ENCODE results near the gene NASP. TPM values are rescaled to one million over a fixed set of nuclear protein-coding genes. Genes with fewer than 3 reads are reported as not detected.

The NASP gene
- total RNA-seq, 1 donor from 2014 or later: 251 TPM

DNA sequence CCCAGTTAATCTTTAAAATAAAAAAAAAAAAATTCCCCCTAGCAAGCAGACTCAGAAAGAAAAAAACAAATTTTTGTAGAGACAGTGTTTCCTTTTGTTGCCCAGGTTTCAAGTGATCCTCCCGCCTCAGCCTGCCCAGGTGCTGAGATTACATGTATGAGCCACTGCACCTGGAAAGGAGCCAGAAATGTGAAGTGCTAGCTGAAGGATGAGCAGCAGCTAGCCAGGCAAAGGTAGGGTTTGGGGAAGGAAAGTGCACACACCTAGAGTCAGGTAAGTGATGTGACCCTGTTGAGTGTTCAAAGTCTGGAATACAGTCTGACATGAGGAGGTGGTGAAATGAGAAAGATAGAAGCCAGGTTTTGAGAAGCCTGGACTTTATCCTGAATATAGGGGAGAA, 31.5 kb upstream of the NASP start:
- Mint-ChIP-seq H3K27me3 (ENCODE audit: insufficient read depth) (no peaks in the 10 kb centered on the region), H3K4me1 (ENCODE audit: low read depth) (peaks cover 32% of the 10 kb centered on the region), H3K4me3 (peak overlapping the region; percentile 75), H3K27ac (peak overlapping the region; percentile 61), H3K36me3 (ENCODE audit: low read depth) (peaks cover 14% of the 10 kb centered on the region), H3K9me3 (no peaks in the 10 kb centered on the region)
- no peak for DNase-seq (ENCODE audit: low spot score)
- intact Hi-C loops (cut with micrococcal nuclease): no loop called here

DNA sequence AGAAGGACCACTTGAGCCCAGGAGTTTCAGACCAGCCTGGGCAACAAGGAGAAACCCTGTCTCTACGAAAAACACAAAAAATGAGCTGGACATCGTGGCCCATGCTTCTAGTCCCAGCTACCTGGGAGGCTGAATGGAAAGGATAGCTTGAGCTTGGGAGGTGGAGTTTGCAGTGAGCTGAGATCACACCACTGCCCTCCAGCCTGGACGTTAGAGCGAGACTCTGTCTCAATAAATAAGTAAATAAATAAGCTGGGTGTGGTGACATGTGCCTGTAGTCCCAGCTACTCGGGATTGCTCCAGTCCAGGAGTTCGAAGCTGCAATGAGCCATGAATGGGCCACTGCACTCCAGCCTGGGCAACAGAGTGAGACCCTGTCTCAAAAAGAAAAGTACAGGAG, 29.6 kb upstream of the NASP start:
- Mint-ChIP-seq H3K27me3 (ENCODE audit: insufficient read depth) (no peaks in the 10 kb centered on the region), H3K27ac (no peak overlapping the region), H3K4me1 (ENCODE audit: low read depth) (peaks cover 41% of the 10 kb centered on the region), H3K36me3 (ENCODE audit: low read depth) (peaks cover 23% of the 10 kb centered on the region), H3K9me3 (no peaks in the 10 kb centered on the region), H3K4me3 (no peak overlapping the region)
- DNase-seq (ENCODE audit: low spot score): no peak
- intact Hi-C loops (cut with micrococcal nuclease): no loop called here

DNA sequence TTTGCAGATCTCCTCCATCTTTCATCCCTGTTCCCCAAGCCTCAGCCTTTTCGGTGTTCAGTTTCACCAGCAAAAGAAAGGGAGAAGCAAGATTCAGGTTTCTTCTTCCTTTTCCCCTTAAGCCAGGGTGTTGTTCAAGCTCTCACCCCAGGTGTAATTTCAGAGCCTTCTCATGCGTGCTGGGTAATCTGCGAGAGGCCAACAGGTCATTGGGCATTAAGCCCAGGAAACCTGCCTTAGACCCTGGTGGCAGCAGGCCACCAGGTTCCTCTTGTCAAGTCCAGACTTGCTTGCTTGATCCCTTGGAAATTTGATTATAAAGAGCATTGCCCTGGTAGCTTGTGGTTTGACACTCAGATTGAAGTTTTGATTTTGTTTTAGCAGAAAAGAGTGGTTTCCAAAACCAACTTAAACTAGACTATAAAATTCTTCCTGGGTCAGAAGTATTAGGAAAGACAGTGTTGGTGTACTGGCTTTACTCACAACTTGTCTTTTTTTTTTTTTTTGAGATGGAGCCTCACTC, 26.4 kb upstream of the NASP start:
- Mint-ChIP-seq H3K27me3 (ENCODE audit: insufficient read depth) (no peaks in the 10 kb centered on the region), H3K4me1 (ENCODE audit: low read depth) (peaks cover 26% of the 10 kb centered on the region), H3K4me3 (no peak overlapping the region), H3K36me3 (ENCODE audit: low read depth) (peaks cover 33% of the 10 kb centered on the region), H3K9me3 (no peaks in the 10 kb centered on the region), H3K27ac (peak overlapping the region; percentile 71)
- no peak for DNase-seq (ENCODE audit: low spot score)
- intact Hi-C loops (cut with micrococcal nuclease): no loop called here

DNA sequence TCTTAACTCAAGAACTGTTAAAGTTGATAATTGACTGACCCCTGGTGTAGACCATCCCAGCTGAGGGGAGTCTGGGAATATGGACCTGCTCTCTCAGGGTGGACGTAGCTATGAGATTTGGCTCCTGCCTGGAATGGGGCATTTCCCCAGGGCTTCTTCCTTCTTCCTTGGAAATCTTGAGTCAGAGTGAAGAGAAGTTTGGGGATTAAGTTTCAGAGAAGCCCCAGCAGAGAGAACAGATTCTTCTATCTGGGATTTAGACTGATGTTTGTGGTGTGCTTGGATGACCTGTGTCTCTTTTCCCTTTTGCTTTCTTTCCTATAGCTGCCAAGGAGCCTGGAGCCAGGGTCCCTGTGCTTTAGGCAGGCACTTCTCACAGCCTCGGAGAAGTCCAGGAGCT, 20.0 kb upstream of the NASP start:
- intact Hi-C loops (cut with micrococcal nuclease): no loop called here
- Mint-ChIP-seq H3K4me3 (no peak overlapping the region), H3K4me1 (ENCODE audit: low read depth) (peaks cover 15% of the 10 kb centered on the region), H3K27me3 (ENCODE audit: insufficient read depth) (no peaks in the 10 kb centered on the region), H3K36me3 (ENCODE audit: low read depth) (peaks cover 48% of the 10 kb centered on the region), H3K9me3 (no peaks in the 10 kb centered on the region), H3K27ac (no peak overlapping the region)
- DNase-seq (ENCODE audit: low spot score): no peak

DNA sequence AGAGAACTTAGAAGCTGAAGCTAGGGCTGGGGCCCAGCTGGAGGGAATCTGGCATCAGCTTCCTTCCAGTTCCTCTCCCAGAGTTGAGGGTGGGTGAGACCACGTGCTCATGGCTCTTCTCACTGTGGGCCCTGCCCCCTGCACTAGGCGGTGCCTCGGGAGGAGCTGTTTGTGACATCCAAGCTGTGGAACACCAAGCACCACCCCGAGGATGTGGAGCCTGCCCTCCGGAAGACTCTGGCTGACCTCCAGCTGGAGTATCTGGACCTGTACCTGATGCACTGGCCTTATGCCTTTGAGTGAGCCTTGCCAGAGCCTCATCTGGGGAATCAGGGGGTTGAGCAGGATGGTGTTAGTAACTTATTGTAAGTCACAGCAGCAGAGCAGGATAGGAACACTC, 17.1 kb upstream of the NASP start:
- Mint-ChIP-seq H3K4me3 (no peak overlapping the region), H3K27ac (no peak overlapping the region), H3K27me3 (ENCODE audit: insufficient read depth) (no peaks in the 10 kb centered on the region), H3K9me3 (no peaks in the 10 kb centered on the region), H3K36me3 (ENCODE audit: low read depth) (peaks cover 50% of the 10 kb centered on the region), H3K4me1 (ENCODE audit: low read depth) (peaks cover 17% of the 10 kb centered on the region)
- DNase-seq (ENCODE audit: low spot score): no peak
- intact Hi-C loops (cut with micrococcal nuclease): no loop called here

DNA sequence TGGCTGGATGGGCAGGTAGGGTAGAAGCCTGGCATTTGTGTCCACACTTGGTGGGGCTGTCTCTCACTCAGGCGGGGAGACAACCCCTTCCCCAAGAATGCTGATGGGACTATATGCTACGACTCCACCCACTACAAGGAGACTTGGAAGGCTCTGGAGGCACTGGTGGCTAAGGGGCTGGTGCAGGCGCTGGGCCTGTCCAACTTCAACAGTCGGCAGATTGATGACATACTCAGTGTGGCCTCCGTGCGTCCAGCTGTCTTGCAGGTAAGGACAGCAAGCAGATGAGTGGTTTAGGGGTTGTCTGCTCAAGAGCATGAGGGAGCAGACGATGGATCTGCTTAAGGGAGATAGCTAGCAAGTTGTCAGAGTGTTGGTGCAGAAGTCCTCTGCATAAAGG, 15.9 kb upstream of the NASP start:
- H3K4me1 Mint-ChIP-seq (ENCODE audit: low read depth): peaks cover 17% of the 10 kb centered on the region
- no peak overlapping the region for H3K27ac Mint-ChIP-seq
- peaks cover 46% of the 10 kb centered on the region for H3K36me3 Mint-ChIP-seq (ENCODE audit: low read depth)
- H3K27me3 Mint-ChIP-seq (ENCODE audit: insufficient read depth): no peaks in the 10 kb centered on the region
- DNase-seq (ENCODE audit: low spot score): no peak
- intact Hi-C loops (cut with micrococcal nuclease): no loop called here
- H3K4me3 Mint-ChIP-seq: no peak overlapping the region
- no peaks in the 10 kb centered on the region for H3K9me3 Mint-ChIP-seq

DNA sequence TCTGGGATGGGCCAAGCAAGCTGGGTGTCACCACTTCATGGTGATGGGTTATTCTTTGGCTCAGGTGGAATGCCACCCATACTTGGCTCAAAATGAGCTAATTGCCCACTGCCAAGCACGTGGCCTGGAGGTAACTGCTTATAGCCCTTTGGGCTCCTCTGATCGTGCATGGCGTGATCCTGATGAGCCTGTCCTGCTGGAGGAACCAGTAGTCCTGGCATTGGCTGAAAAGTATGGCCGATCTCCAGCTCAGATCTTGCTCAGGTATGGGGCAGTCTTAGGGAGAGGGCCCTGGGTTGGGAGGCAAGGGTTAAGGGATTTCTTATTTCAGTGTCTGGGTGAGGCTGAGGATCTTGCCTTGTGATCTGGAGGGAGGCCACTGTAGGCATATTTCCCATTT, 15.4 kb upstream of the NASP start:
- H3K9me3 Mint-ChIP-seq: no peaks in the 10 kb centered on the region
- no peak overlapping the region for H3K4me3 Mint-ChIP-seq
- no peak for DNase-seq (ENCODE audit: low spot score)
- peaks cover 17% of the 10 kb centered on the region for H3K4me1 Mint-ChIP-seq (ENCODE audit: low read depth)
- H3K27ac Mint-ChIP-seq: no peak overlapping the region
- intact Hi-C loops (cut with micrococcal nuclease): no loop called here
- peaks cover 43% of the 10 kb centered on the region for H3K36me3 Mint-ChIP-seq (ENCODE audit: low read depth)
- H3K27me3 Mint-ChIP-seq (ENCODE audit: insufficient read depth): no peaks in the 10 kb centered on the region

DNA sequence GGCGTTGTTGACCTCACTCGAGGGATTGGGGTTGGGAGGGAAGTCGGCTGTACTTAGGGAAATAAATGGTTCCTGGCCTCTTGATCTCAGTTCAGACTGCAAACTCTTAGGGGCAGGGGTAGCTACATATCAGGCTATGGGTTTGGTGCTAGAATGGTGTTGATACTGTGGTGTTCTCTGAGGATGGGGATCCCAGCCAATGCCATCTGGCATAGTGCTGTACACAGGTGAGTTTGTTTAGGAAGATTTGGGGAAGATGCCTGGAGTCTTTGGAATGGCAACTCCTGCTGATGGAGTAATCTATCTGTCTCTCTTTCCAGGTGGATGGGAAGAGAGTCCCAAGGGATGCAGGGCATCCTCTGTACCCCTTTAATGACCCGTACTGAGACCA, 14.3 kb upstream of the NASP start:
- Mint-ChIP-seq H3K9me3 (no peaks in the 10 kb centered on the region), H3K27ac (no peak overlapping the region), H3K36me3 (ENCODE audit: low read depth) (peaks cover 36% of the 10 kb centered on the region), H3K4me1 (ENCODE audit: low read depth) (peaks cover 9% of the 10 kb centered on the region), H3K4me3 (no peak overlapping the region), H3K27me3 (ENCODE audit: insufficient read depth) (no peaks in the 10 kb centered on the region)
- DNase-seq (ENCODE audit: low spot score): no peak
- intact Hi-C loops (cut with micrococcal nuclease): no loop called here

DNA sequence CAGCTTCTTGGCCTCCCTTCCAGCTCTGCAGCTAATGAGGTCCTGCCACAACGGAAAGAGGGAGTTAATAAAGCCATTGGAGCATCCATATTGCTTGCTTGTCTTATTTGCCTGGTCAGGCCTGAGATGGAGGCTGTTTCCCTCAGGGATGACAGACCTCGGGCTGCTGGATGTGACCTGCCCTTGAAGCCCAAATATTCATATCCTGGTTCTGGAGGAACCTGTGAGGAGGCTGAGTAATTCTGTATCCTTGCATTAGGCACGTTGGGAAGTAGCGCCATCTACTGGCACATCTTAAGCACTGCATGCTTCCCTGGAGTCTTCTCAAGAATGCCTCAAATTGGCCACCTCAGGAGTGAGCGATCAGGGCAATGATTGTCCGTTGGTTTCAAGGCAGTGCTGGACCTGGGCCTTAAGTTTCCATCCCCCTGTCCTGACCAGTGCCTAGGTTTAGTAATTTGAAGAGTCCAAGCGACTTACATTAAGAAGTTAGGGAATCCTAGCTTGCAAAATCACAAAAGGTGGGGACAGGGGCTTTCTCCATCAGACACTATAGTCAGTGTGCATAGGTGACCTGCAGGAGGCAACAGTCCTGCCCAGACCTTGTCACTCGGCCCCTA, 13.8 kb upstream of the NASP start:
- Mint-ChIP-seq H3K36me3 (ENCODE audit: low read depth) (peaks cover 36% of the 10 kb centered on the region), H3K27me3 (ENCODE audit: insufficient read depth) (no peaks in the 10 kb centered on the region), H3K9me3 (no peaks in the 10 kb centered on the region), H3K4me3 (no peak overlapping the region), H3K4me1 (ENCODE audit: low read depth) (peaks cover 9% of the 10 kb centered on the region), H3K27ac (no peak overlapping the region)
- peak; percentile 57 for DNase-seq (ENCODE audit: low spot score)
- intact Hi-C loops (cut with micrococcal nuclease): loop anchor here (1.0 to 2.0 kb wide), 6 partner anchors 13 to 211 kb away; partner anchors contain the start of genes CCDC163, MMACHC and PRDX1

DNA sequence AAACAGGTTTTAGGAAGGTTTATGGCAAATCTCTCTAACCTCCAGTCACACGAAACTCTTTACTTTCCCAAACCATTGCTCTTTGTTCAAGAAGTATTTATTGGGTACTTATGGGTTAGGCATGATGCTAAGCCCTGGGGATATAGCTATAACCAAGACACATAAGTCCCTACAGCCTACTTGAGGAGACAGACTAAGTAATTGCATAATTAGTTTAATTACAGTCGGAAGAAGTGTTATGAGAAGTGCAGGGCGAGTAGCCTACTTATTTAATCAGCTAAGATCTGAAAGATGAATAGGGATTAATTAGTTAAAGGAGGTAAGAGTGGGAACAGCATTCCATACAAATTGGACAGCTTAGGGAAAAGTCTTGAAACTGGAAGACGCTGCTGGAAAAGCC, 13.2 kb upstream of the NASP start:
- no peak overlapping the region for H3K27ac Mint-ChIP-seq
- no peaks in the 10 kb centered on the region for H3K9me3 Mint-ChIP-seq
- H3K4me3 Mint-ChIP-seq: no peak overlapping the region
- H3K27me3 Mint-ChIP-seq (ENCODE audit: insufficient read depth): no peaks in the 10 kb centered on the region
- no peak for DNase-seq (ENCODE audit: low spot score)
- intact Hi-C loops (cut with micrococcal nuclease): loop anchor here (1.0 to 2.0 kb wide), 6 partner anchors 13 to 211 kb away; partner anchors contain the start of genes CCDC163, MMACHC and PRDX1
- H3K36me3 Mint-ChIP-seq (ENCODE audit: low read depth): peaks cover 36% of the 10 kb centered on the region
- peaks cover 9% of the 10 kb centered on the region for H3K4me1 Mint-ChIP-seq (ENCODE audit: low read depth)

DNA sequence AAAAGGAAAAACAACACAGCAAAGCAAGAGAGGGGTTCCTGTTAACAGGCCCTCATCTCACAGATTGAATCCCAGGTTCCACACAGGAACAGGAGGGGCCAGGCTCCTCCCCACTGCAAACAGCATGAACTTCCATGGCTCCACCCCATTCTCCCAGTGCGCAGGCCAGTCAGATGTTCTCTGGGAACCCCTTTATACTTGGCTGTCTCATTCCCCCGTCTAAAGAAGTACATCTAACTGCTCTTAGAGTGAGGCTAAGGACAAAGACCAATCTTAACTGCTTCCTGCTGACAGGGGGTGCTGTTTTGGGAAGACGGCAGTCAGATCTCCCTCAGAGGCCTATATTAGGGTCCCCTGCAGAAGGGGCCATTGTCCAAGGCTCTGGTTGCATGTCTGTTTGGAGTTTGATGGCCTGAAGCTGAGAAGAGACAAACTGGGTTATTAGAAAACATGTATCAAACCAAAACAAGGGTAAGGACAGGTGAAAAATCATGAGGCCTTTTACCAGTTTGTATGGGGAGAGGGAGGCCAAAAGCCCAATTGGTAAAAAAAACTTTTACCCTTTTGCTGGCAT, 10.5 kb upstream of the NASP start:
- Mint-ChIP-seq H3K4me3 (no peak overlapping the region), H3K4me1 (ENCODE audit: low read depth) (peaks cover 9% of the 10 kb centered on the region), H3K36me3 (ENCODE audit: low read depth) (peaks cover 15% of the 10 kb centered on the region), H3K9me3 (no peaks in the 10 kb centered on the region), H3K27ac (no peak overlapping the region), H3K27me3 (ENCODE audit: insufficient read depth) (no peaks in the 10 kb centered on the region)
- no peak for DNase-seq (ENCODE audit: low spot score)
- intact Hi-C loops (cut with micrococcal nuclease): no loop called here

DNA sequence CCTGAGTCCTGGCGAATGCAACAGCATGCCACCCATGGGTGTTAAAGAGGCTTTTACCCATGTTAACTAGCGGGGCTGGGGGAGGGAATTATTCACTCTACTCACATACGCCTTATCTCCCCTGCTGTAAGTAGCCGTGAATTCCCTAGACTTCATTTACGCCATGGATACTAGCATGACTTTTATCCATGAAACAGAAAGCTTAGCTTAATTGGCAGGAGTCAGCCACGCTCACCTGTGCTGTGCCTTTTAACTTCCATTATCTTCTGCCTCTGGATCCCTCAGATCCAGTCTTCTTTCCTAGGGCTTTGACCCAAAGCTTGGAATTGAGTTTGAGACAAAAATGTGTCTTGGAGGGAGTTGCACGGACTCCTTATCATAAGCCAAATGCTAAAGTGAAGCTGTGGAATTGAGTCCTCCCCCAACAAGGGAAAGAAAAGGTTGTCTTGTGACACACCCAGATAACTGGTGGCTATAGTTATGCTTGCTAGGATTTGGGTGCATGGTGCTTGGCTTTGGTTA, 9.7 kb upstream of the NASP start:
- no peak overlapping the region for H3K27ac Mint-ChIP-seq
- H3K27me3 Mint-ChIP-seq (ENCODE audit: insufficient read depth): no peaks in the 10 kb centered on the region
- peaks cover 9% of the 10 kb centered on the region for H3K4me1 Mint-ChIP-seq (ENCODE audit: low read depth)
- intact Hi-C loops (cut with micrococcal nuclease): no loop called here
- peaks cover 15% of the 10 kb centered on the region for H3K36me3 Mint-ChIP-seq (ENCODE audit: low read depth)
- H3K4me3 Mint-ChIP-seq: no peak overlapping the region
- no peak for DNase-seq (ENCODE audit: low spot score)
- H3K9me3 Mint-ChIP-seq: no peaks in the 10 kb centered on the region

DNA sequence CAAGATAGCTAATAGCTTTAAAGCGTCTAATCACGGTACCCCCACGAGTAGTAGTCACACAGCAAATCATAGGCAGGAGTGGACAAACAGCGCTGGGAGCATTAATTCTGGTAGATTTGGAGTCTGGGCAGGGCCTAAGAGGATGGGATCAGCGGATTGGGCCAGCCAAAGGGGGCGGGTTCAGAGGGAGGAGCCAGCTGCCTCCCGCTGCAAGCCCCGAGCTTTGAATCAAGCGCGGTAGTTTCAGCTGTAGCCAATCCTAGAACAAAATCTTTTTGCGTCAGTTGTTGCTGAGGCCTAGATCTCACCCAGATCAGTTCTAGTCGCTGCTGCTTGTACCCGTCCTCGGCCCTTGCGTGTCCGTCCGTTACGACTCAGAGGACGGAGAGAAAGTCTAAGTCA, 576 bp upstream of the NASP start:
- H3K27me3 Mint-ChIP-seq (ENCODE audit: insufficient read depth): no peaks in the 10 kb centered on the region
- H3K4me1 Mint-ChIP-seq (ENCODE audit: low read depth): peaks cover 29% of the 10 kb centered on the region
- DNase-seq (ENCODE audit: low spot score): peak; percentile 93
- peak overlapping the region; percentile 98 for H3K27ac Mint-ChIP-seq
- peaks cover 5% of the 10 kb centered on the region for H3K36me3 Mint-ChIP-seq (ENCODE audit: low read depth)
- intact Hi-C loops (cut with micrococcal nuclease): loop anchor here (1.0 to 10.0 kb wide), 8 partner anchors 13 to 848 kb away; partner anchors contain the start of genes BTBD19, CCDC163, DYNLT4 and KIF2C
- H3K9me3 Mint-ChIP-seq: no peaks in the 10 kb centered on the region
- peak overlapping the region; percentile 100 for H3K4me3 Mint-ChIP-seq

Measured in activated T-helper 1 cell treated with anti-CD3 and anti-CD28 coated beads, Interleukin-12 subunit alpha, Interleukin-12 subunit beta, Interleukin-2, Interleukin-4 antibody, amounts not matched to agents 30 ng/mL and 10 ng/mL and 1 ng/mL, durations not matched to agents 14 hours and 24 hours and 36 hours (primary cell).